HG03025 (cell line): ENCODE results near the gene TMEM138.
A peak's percentile ranks its signal among the peaks of the same experiment; 100 is the strongest.

Source experiments
- ATAC-seq: cut with Tn5 transposase; IDR thresholded peaks from one replicate; pipeline ENCODE4 v1.9.1; 2021; ENCODE audit warnings: mild to moderate bottlenecking, moderate library complexity; ENCODE audit not compliant: unreplicated experiment, low FRiP score

TMEM138 gene

GRCh38 chr11:61361741-61362541 is at the start of gene TMEM138, which contains the start of gene CYB561A3:
Gene TMEM138, plus strand, starts transcription at chr11:61362374. Its CDS starts 2,017 bp downstream, at chr11:61364391.
Gene CYB561A3, minus strand, starts transcription at chr11:61361882. Its CDS starts 5,169 bp downstream, at chr11:61356713.
- peak; percentile 76 for ATAC-seq

GRCh38 chr11:61315260-61315659 is 46.9 kb upstream of the TMEM138 start:
- ATAC-seq = no peak

GRCh38 chr11:61325649-61326414 is 36.3 kb upstream of the TMEM138 start:
- no peak for ATAC-seq

- no peak for ATAC-seq
These were observed 34.5 kb upstream of the TMEM138 start for GRCh38 chr11:61327669-61328071.

GRCh38 chr11:61328351-61328750 is 33.8 kb upstream of the TMEM138 start:
- ATAC-seq = no peak

- ATAC-seq = no peak
These were observed 32.3 kb upstream of the TMEM138 start for GRCh38 chr11:61329871-61330270.

- ATAC-seq = no peak
These were observed 30.5 kb upstream of the TMEM138 start for GRCh38 chr11:61331651-61332050.

GRCh38 chr11:61332281-61332796 is 29.8 kb upstream of the TMEM138 start:
- no peak for ATAC-seq

GRCh38 chr11:61332797-61333549 is 29.2 kb upstream of the TMEM138 start, which contains the start of the genes DDB1 and TKFC:
Gene DDB1, minus strand, starts transcription at chr11:61333105. Its CDS starts 137 bp downstream, at chr11:61332968.
Gene TKFC, plus strand, starts transcription at chr11:61333228. Its CDS starts 1,501 bp downstream, at chr11:61334729.
- peak; percentile 82 for ATAC-seq

GRCh38 chr11:61333550-61334433 is 28.4 kb upstream of the TMEM138 start:
- ATAC-seq = no peak

GRCh38 chr11:61334434-61335354 is 27.5 kb upstream of the TMEM138 start:
- ATAC-seq = no peak

- no peak for ATAC-seq
These were observed 26.8 kb upstream of the TMEM138 start for GRCh38 chr11:61335355-61335710.

- peak; percentile 43 for ATAC-seq
These were observed 25.8 kb upstream of the TMEM138 start for GRCh38 chr11:61336171-61336935.

GRCh38 chr11:61337706-61338470 is 24.3 kb upstream of the TMEM138 start:
- ATAC-seq = no peak

GRCh38 chr11:61338783-61339489 is 23.2 kb upstream of the TMEM138 start:
- no peak for ATAC-seq

GRCh38 chr11:61339490-61339878 is 22.7 kb upstream of the TMEM138 start:
- no peak for ATAC-seq
